ENCODE measurements around the gene TRPC6. TPM values are rescaled to one million over a fixed set of nuclear protein-coding genes. Genes with fewer than 3 reads are reported as not detected.

TRPC6 gene
- not detected for total RNA-seq

GRCh38 chr11:101583251-101584128 lies at the start of gene TRPC6:
Gene TRPC6, minus strand, starts transcription at chr11:101584007. Its CDS starts 504 bp downstream, at chr11:101583503.

Small RNA genes within 50 kb of the gene (microRNA-seq; reads per million reads assigned to microRNA genes)
- not detected for gene MIR3920 (ENCODE audit: borderline microRNAs expressed, borderline replicate concordance)
